Smooth muscle cell (in vitro differentiated cells): Measurements from ENCODE around the gene PLXDC2. TPM values are rescaled to one million over a fixed set of nuclear protein-coding genes. Genes with fewer than 3 reads are reported as not detected.

Experiments used
- DNase-seq: peaks from one replicate; lab custom pipeline; 2025; ENCODE audit not compliant: unreplicated experiment; lab: John Stamatoyannopoulos, UW
- H2AFZ ChIP-seq: fragments of 200-600 bp; sonication (generic); 2 replicates; pipeline ENCODE4 v1.6.0; 2016; ENCODE audit warnings: antibody characterized with exemption, low read depth, mild to moderate bottlenecking
- H3F3A ChIP-seq: fragments of 200-600 bp; sonication (generic); 2 replicates; pipeline ENCODE4 v1.6.0; 2017; ENCODE audit warnings: antibody characterized with exemption, low read depth
- H3K27ac ChIP-seq: fragments of 200-600 bp; sonication (generic); 2 replicates; pipeline ENCODE4 v1.5.1; 2016; ENCODE audit warnings: low read depth, mild to moderate bottlenecking
- H3K27me3 ChIP-seq: fragments of 200-600 bp; sonication (generic); 2 replicates; pipeline ENCODE4 v1.6.1; 2016; ENCODE audit warnings: low read depth, mild to moderate bottlenecking
- H3K36me3 ChIP-seq: fragments of 200-600 bp; sonication (generic); 2 replicates; pipeline ENCODE4 v1.5.1; 2016; ENCODE audit warnings: low read depth
- H3K4me1 ChIP-seq: fragments of 200-600 bp; sonication (generic); 2 replicates; pipeline ENCODE4 v1.5.1; 2016; ENCODE audit warnings: low read depth
- H3K4me2 ChIP-seq: fragments of 200-600 bp; sonication (generic); 2 replicates; pipeline ENCODE4 v1.6.0; 2016; ENCODE audit warnings: mild to moderate bottlenecking
- H3K4me3 ChIP-seq: fragments of 200-600 bp; sonication (generic); 2 replicates; pipeline ENCODE4 v1.5.1; 2016; ENCODE audit warnings: mild to moderate bottlenecking
- H3K79me2 ChIP-seq: fragments of 200-600 bp; sonication (generic); 2 replicates; pipeline ENCODE4 v1.6.0; 2016; ENCODE audit warnings: low read depth, mild to moderate bottlenecking
- H3K9ac ChIP-seq: fragments of 200-600 bp; sonication (generic); 2 replicates; pipeline ENCODE4 v1.6.0; 2016; ENCODE audit warnings: low read depth
- H3K9me3 ChIP-seq: fragments of 200-600 bp; sonication (generic); replicated peaks from 2 replicates; pipeline ENCODE4 v1.5.1; 2016; ENCODE audit warnings: low read depth
- H4K20me1 ChIP-seq: fragments of 200-600 bp; sonication (generic); 2 replicates; pipeline ENCODE4 v1.6.0; 2016; ENCODE audit warnings: low read depth
- CTCF ChIP-seq: fragments of 200-600 bp; sonication (generic); IDR thresholded peaks from 2 replicates; pipeline ENCODE4 v1.5.1; 2017; ENCODE audit warnings: borderline replicate concordance, mild to moderate bottlenecking, antibody characterized with exemption; ENCODE audit not compliant: insufficient read depth, poor library complexity, severe bottlenecking
- WGBS: methylation state at CpG from one replicate; pipeline ENCODE4 v1.1.7; 2016; ENCODE audit warnings: low lambda C conversion rate; 5-methylcytosine and 5-hydroxymethylcytosine counted together
- polyA plus RNA-seq: library from polyadenylated mRNA; unstranded; fragments of >200 nt; fragmentation: Nextera tagmentation; extraction: Ambion mirVana; gene quantifications from 2 replicates; pipeline ENCODE4 v1.2.1, GENCODE V29; 2016
- total RNA-seq: library from RNA; depleted of rRNA; stranded (reverse); fragments of >200 nt; gene quantifications from 2 replicates; pipeline ENCODE4 v1.2.3, GENCODE V29; 2014

Gene PLXDC2
- total and polyA plus RNA-seq, 2 experiments from 2014 or later: 7.3 to 24.9 TPM

- no peaks in the 10 kb centered on the region for H3K9me3 ChIP-seq
- H4K20me1 ChIP-seq: no peaks in the 10 kb centered on the region
- H3K79me2 ChIP-seq: no peaks in the 10 kb centered on the region
- H3F3A ChIP-seq: no peaks in the 10 kb centered on the region
- TF ChIP-seq CTCF: no peak
- no peak overlapping the region for H3K9ac ChIP-seq
- DNase-seq: no peak
- no peaks in the 10 kb centered on the region for H3K27me3 ChIP-seq
- H3K27ac ChIP-seq: no peak overlapping the region
- H3K36me3 ChIP-seq: no peaks in the 10 kb centered on the region
- H2AFZ ChIP-seq: no peak overlapping the region
- no peaks in the 10 kb centered on the region for H3K4me1 ChIP-seq
- no peak overlapping the region for H3K4me2 ChIP-seq
- H3K4me3 ChIP-seq: no peak overlapping the region
- 87% methylated on average over 4 of the region's 4 CpGs for WGBS
These were observed 483.0 kb downstream of the PLXDC2 start for GRCh38 chr10:20299034-20299736.

GRCh38 chr10:20300735-20301134, 484.5 kb downstream of the PLXDC2 start:
- no peaks in the 10 kb centered on the region for H3K79me2 ChIP-seq
- no peaks in the 10 kb centered on the region for H3K27me3 ChIP-seq
- H3K36me3 ChIP-seq: no peaks in the 10 kb centered on the region
- no peak overlapping the region for H3K4me3 ChIP-seq
- H3K9me3 ChIP-seq: no peaks in the 10 kb centered on the region
- no peak for DNase-seq
- no peak overlapping the region for H2AFZ ChIP-seq
- H3F3A ChIP-seq: no peaks in the 10 kb centered on the region
- TF ChIP-seq CTCF: no peak
- H3K4me2 ChIP-seq: no peak overlapping the region
- no peak overlapping the region for H3K9ac ChIP-seq
- 98% methylated on average over 2 of the region's 2 CpGs for WGBS
- no peak overlapping the region for H3K27ac ChIP-seq
- H4K20me1 ChIP-seq: no peaks in the 10 kb centered on the region
- no peaks in the 10 kb centered on the region for H3K4me1 ChIP-seq

DNA sequence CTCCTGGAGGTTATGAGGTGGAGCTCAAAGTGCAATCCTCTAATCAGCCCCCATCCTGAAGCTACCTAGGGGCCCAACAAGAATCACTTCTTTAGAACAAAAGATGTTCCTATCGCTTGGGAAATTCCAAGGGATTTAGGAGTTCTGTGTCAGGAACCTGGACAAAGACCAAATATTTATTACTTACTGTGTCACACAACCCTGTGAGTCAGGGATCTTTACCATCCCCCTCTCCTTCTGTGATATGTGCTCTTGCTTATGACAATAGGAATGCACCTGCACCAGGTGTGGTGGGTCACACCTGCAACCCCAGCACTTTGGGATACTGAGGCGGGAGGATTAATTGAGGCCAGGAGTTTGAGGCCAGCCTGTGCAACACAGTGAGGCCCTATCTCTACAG, 485.8 kb downstream of the PLXDC2 start:
- no peaks in the 10 kb centered on the region for H3K9me3 ChIP-seq
- TF ChIP-seq CTCF: no peak
- no peak for DNase-seq

More for the DNA sequence above, 485.8 kb downstream of the PLXDC2 start:
- H3K27me3 ChIP-seq: no peaks in the 10 kb centered on the region
- no peaks in the 10 kb centered on the region for H3K4me1 ChIP-seq
- 84% methylated on average over 2 of the region's 2 CpGs for WGBS
- no peaks in the 10 kb centered on the region for H3K79me2 ChIP-seq
- H3K9ac ChIP-seq: no peak overlapping the region
- H3K4me2 ChIP-seq: no peak overlapping the region
- no peak overlapping the region for H3K27ac ChIP-seq
- no peaks in the 10 kb centered on the region for H3K36me3 ChIP-seq
- no peak overlapping the region for H2AFZ ChIP-seq
- no peaks in the 10 kb centered on the region for H3F3A ChIP-seq
- no peak overlapping the region for H3K4me3 ChIP-seq
- H4K20me1 ChIP-seq: no peaks in the 10 kb centered on the region
